C4-2B (cell line): ENCODE results near the gene RTKN2.

ENCODE experiments used
- ZFX ChIP-seq: fragments of 450-650 bp; IDR thresholded peaks from 2 replicates; pipeline ENCODE4 v1.6.1; 2017
- TF ChIP-seq, protein P1 (sequence below): fragments of 450-650 bp; conservative IDR thresholded peaks from 2 replicates; pipeline ENCODE4 v1.5.1; 2017; ENCODE audit warnings: mild to moderate bottlenecking

DNA sequence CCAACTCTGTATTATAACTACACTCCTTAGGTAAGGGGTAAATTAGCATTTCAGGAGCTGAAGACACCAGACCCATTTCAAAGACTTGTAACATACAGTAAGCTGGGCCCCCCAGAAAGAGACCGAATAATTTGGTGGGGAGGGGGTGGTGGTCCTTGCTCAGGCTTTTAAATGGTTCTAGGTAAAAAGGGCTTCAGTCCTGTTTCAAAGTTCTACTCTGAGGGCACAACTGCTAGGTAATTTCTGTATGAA, 73.0 kb downstream of the RTKN2 start:
- TF ChIP-seq, protein P1, sequence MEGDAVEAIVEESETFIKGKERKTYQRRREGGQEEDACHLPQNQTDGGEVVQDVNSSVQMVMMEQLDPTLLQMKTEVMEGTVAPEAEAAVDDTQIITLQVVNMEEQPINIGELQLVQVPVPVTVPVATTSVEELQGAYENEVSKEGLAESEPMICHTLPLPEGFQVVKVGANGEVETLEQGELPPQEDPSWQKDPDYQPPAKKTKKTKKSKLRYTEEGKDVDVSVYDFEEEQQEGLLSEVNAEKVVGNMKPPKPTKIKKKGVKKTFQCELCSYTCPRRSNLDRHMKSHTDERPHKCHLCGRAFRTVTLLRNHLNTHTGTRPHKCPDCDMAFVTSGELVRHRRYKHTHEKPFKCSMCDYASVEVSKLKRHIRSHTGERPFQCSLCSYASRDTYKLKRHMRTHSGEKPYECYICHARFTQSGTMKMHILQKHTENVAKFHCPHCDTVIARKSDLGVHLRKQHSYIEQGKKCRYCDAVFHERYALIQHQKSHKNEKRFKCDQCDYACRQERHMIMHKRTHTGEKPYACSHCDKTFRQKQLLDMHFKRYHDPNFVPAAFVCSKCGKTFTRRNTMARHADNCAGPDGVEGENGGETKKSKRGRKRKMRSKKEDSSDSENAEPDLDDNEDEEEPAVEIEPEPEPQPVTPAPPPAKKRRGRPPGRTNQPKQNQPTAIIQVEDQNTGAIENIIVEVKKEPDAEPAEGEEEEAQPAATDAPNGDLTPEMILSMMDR, result no peak
- no peak for TF ChIP-seq ZFX
